K562 (cell line): ENCODE measurements around the gene TPX2. TPM values are rescaled to one million over a fixed set of nuclear protein-coding genes. Genes with fewer than 3 reads are reported as not detected.

Source experiments
- CEBPG ChIP-seq, 3 experiments: fragments of 200-800 bp in 1 of 3; sonication (Bioruptor generic) in 1 of 3; sonication (generic) in 1 of 3; formaldehyde crosslinking in 1 of 3; IDR thresholded peaks in 2 of 3; conservative IDR thresholded peaks in 1 of 3; 2 replicates each; pipeline versions ENCODE4 v1.6.1 to v1.8.0; 2016 to 2022; ENCODE audit warnings: missing compliant biosample characterization in 2 of 3, missing genetic modification characterization in 2 of 3, mild to moderate bottlenecking in 1 of 3, missing genetic modification reagents in 1 of 3
- HDAC1 ChIP-seq, 2 experiments: fragments of 450-650 bp; IDR thresholded peaks; 2 replicates each; pipeline ENCODE4 v1.6.1; 2016 to 2017; ENCODE audit warnings: inconsistent platforms in 1 of 2, mild to moderate bottlenecking in 1 of 2, moderate library complexity in 1 of 2
- POLR2H ChIP-seq: IDR thresholded peaks from 2 replicates; pipeline ENCODE4 v1.6.1; 2016; ENCODE audit warnings: missing genetic modification characterization, low read depth, mild to moderate bottlenecking, control low read depth, missing compliant biosample characterization, moderate library complexity
- polyA plus RNA-seq, 8 experiments: library from polyadenylated mRNA; depleted of rRNA in 4 of 8; stranded (reverse) in 5 of 8; unstranded in 3 of 8; fragments of >200 nt; fragmentation: Nextera tagmentation in 2 of 8; fragmentation: Illumina TruSeq in 1 of 8; extraction: Ambion mirVana in 2 of 8; extraction: Trizol in 1 of 8; gene quantifications; 2 replicates each; pipeline versions ENCODE4 v1.2.1 to v1.2.3, GENCODE V29; 2011 to 2014; ENCODE audit warnings: inconsistent platforms in 1 of 8, missing spikeins in 1 of 8
- total RNA-seq, 7 experiments: library from RNA; depleted of rRNA in 6 of 7; stranded (reverse); fragments of >200 nt in 6 of 7; fragmentation: Illumina TruSeq in 2 of 7; extraction: Trizol in 2 of 7; gene quantifications; 2 replicates each; pipeline versions ENCODE4 v1.2.1 to v1.2.3, GENCODE V29; 2011 to 2021; ENCODE audit warnings: low replicate concordance in 1 of 7
- TF ChIP-seq, protein P1 (sequence below): fragments of 200-800 bp; sonication (Bioruptor generic); IDR thresholded peaks from 2 replicates; pipeline ENCODE4 v1.6.1; 2016; ENCODE audit warnings: missing genetic modification characterization, missing compliant biosample characterization
- TF ChIP-seq, protein P2 (sequence below), 3 experiments: fragments of 200-800 bp in 1 of 3; sonication (Bioruptor generic) in 1 of 3; sonication (generic) in 1 of 3; formaldehyde crosslinking in 1 of 3; IDR thresholded peaks; 2 replicates each; pipeline versions ENCODE4 v1.6.1 to v1.8.0; 2016 to 2022; ENCODE audit warnings: mild to moderate bottlenecking in 2 of 3, missing compliant biosample characterization in 2 of 3, missing genetic modification characterization in 2 of 3, missing genetic modification reagents in 1 of 3
- TF ChIP-seq, protein P3 (sequence below): fragments of 250-450 bp; sonication (Bioruptor Pico); IDR thresholded peaks from 2 replicates; pipeline ENCODE4 v1.4.0; 2020
- TF ChIP-seq, protein P4 (sequence below): fragments of 250-450 bp; sonication (Bioruptor Pico); IDR thresholded peaks from 2 replicates; pipeline ENCODE4 v1.8.0; 2022; ENCODE audit warnings: moderate library complexity, mild to moderate bottlenecking, inconsistent platforms

The TPX2 gene
- total and polyA plus RNA-seq, 9 of the 15 experiments (the other 6 are each of a cell fraction or from before 2014, with no cell fraction given), result 48.0 to 241 (median 133) TPM

DNA sequence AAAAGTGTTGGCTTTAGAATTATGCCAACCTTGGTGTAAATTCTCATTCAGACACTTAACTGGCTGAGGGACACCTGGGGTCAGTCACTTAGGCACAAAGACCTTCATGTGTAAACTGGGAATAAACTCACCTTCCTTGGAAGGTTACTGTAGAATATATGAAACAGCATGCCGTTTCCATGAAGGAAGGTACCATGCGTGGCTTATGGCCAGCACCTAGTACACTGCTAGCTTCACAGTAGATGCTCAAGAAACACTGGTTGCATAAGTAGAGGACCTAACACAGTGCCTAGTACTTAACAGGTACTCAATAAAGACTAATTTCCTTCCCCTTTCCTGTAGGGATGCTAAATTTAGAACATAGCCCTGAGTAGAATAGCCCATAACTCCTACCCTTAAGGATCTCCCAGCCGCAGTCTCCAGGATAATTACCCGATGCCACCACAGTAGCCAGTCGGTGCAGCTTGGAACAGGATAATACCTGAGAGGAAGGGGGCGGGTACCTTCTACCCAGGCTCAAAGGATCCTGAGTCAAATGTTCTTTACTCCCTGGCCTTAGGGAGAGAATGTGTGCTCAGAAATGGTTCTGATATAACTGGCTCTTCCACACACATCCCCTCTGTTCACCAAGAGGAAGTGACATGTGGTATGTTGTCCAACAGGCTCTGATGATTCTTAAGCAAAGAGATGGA lies 20.0 kb upstream of the TPX2 start (continued):
- TF ChIP-seq, protein P1, sequence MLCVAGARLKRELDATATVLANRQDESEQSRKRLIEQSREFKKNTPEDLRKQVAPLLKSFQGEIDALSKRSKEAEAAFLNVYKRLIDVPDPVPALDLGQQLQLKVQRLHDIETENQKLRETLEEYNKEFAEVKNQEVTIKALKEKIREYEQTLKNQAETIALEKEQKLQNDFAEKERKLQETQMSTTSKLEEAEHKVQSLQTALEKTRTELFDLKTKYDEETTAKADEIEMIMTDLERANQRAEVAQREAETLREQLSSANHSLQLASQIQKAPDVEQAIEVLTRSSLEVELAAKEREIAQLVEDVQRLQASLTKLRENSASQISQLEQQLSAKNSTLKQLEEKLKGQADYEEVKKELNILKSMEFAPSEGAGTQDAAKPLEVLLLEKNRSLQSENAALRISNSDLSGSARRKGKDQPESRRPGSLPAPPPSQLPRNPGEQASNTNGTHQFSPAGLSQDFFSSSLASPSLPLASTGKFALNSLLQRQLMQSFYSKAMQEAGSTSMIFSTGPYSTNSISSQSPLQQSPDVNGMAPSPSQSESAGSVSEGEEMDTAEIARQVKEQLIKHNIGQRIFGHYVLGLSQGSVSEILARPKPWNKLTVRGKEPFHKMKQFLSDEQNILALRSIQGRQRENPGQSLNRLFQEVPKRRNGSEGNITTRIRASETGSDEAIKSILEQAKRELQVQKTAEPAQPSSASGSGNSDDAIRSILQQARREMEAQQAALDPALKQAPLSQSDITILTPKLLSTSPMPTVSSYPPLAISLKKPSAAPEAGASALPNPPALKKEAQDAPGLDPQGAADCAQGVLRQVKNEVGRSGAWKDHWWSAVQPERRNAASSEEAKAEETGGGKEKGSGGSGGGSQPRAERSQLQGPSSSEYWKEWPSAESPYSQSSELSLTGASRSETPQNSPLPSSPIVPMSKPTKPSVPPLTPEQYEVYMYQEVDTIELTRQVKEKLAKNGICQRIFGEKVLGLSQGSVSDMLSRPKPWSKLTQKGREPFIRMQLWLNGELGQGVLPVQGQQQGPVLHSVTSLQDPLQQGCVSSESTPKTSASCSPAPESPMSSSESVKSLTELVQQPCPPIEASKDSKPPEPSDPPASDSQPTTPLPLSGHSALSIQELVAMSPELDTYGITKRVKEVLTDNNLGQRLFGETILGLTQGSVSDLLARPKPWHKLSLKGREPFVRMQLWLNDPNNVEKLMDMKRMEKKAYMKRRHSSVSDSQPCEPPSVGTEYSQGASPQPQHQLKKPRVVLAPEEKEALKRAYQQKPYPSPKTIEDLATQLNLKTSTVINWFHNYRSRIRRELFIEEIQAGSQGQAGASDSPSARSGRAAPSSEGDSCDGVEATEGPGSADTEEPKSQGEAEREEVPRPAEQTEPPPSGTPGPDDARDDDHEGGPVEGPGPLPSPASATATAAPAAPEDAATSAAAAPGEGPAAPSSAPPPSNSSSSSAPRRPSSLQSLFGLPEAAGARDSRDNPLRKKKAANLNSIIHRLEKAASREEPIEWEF, result no peak
- TF ChIP-seq CEBPG (CRISPR knock-in tag; IDR thresholded peaks at IDR 0.05) (no peak), CEBPG (tag; conservative IDR thresholded peaks at IDR 0.05 in 1 of 2, IDR thresholded peaks at IDR 0.05 in 1 of 2) (peak in 1 of 2 experiments; percentile 24; a peak in 1 of 4 replicates), POLR2H (tag) (peak; percentile 57; the same call in 1 of the 2 replicates), HDAC1 (IDR thresholded peaks at IDR 0.05) (no peak)
- TF ChIP-seq, protein P2, sequence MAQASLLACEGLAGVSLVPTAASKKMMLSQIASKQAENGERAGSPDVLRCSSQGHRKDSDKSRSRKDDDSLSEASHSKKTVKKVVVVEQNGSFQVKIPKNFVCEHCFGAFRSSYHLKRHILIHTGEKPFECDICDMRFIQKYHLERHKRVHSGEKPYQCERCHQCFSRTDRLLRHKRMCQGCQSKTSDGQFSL (CRISPR knock-in tag; IDR thresholded peaks at IDR 0.05), result 0 out of 2 replicates have a peak, but pooled peaks have one; percentile 9
- TF ChIP-seq, protein P2 (tag; IDR thresholded peaks at IDR 0.05), result no peak
- TF ChIP-seq, protein P3, sequence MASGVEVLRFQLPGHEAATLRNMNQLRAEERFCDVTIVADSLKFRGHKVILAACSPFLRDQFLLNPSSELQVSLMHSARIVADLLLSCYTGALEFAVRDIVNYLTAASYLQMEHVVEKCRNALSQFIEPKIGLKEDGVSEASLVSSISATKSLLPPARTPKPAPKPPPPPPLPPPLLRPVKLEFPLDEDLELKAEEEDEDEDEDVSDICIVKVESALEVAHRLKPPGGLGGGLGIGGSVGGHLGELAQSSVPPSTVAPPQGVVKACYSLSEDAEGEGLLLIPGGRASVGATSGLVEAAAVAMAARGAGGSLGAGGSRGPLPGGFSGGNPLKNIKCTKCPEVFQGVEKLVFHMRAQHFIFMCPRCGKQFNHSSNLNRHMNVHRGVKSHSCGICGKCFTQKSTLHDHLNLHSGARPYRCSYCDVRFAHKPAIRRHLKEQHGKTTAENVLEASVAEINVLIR, result 0 out of 2 replicates have a peak, but pooled peaks have one; percentile 21
- TF ChIP-seq, protein P4, sequence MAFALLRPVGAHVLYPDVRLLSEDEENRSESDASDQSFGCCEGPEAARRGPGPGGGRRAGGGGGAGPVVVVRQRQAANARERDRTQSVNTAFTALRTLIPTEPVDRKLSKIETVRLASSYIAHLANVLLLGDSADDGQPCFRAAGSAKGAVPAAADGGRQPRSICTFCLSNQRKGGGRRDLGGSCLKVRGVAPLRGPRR (CRISPR knock-in tag), result no peak
